Gastroesophageal sphincter (tissue), 3 donors: ENCODE measurements around the gene NEU1.

Experiments
- EP300 ChIP-seq: sonication (generic); formaldehyde crosslinking; IDR thresholded peaks from one replicate; pipeline ENCODE4 v1.6.1; 2017; ENCODE audit warnings: antibody characterized with exemption, mild to moderate bottlenecking
- POLR2A ChIP-seq, 2 donors: fragments of 450-650 bp; IDR thresholded peaks; one replicate each; pipeline ENCODE4 v1.6.1; 2017; ENCODE audit warnings: antibody characterized with exemption in 2 of 2, mild to moderate bottlenecking in 2 of 2, moderate library complexity in 1 of 2
- POLR2AphosphoS5 ChIP-seq: sonication (generic); formaldehyde crosslinking; IDR thresholded peaks from one replicate; pipeline ENCODE4 v1.6.1; 2017; ENCODE audit warnings: antibody characterized with exemption
- TF ChIP-seq, protein P1 (sequence below), 4 experiments: fragments of 200-600 bp in 2 of 4; fragments of 450-650 bp in 2 of 4; sonication (generic) in 1 of 4; IDR thresholded peaks; one replicate each; pipeline ENCODE4 v1.5.1; 2017 to 2019; ENCODE audit warnings: antibody characterized with exemption in 4 of 4, mild to moderate bottlenecking in 2 of 4, moderate library complexity in 2 of 4

DNA sequence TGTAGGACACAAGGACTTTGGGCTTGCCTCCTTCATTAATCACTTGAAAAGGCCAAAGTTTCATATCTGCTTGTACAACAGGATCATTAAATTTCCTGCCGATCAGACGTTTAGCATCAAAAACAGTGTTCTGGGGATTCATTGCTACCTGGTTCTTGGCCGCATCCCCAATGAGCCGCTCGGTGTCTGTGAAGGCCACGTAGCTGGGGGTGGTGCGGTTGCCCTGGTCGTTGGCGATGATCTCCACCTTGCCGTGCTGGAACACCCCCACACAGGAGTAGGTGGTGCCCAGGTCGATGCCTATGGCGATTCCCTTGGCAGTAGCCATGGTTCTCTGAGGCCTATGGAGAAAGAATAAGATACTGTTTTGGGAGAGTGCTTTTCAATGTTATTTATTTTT lies 51.0 kb downstream of the NEU1 start:
- TF ChIP-seq, protein P1, sequence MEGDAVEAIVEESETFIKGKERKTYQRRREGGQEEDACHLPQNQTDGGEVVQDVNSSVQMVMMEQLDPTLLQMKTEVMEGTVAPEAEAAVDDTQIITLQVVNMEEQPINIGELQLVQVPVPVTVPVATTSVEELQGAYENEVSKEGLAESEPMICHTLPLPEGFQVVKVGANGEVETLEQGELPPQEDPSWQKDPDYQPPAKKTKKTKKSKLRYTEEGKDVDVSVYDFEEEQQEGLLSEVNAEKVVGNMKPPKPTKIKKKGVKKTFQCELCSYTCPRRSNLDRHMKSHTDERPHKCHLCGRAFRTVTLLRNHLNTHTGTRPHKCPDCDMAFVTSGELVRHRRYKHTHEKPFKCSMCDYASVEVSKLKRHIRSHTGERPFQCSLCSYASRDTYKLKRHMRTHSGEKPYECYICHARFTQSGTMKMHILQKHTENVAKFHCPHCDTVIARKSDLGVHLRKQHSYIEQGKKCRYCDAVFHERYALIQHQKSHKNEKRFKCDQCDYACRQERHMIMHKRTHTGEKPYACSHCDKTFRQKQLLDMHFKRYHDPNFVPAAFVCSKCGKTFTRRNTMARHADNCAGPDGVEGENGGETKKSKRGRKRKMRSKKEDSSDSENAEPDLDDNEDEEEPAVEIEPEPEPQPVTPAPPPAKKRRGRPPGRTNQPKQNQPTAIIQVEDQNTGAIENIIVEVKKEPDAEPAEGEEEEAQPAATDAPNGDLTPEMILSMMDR (IDR thresholded peaks at IDR 0.05), result no peak
- TF ChIP-seq POLR2AphosphoS5, result no peak
- TF ChIP-seq POLR2A (IDR thresholded peaks at IDR 0.05), result no peak
- no peak for TF ChIP-seq EP300
